ENCODE measurements around the gene GPC3. TPM values are rescaled to one million over a fixed set of nuclear protein-coding genes. Genes with fewer than 3 reads are reported as not detected.

The GPC3 gene
- total and polyA plus RNA-seq, 2 experiments from 2014 or later = 36.8 to 60.1 TPM

GRCh38 chrX:133661962-133662839, 323.2 kb downstream of the GPC3 start:
- Mint-ChIP-seq H3K4me3 (no peak overlapping the region), H3K9me3 (no peaks in the 10 kb centered on the region), H3K27me3 (ENCODE audit: insufficient read depth, low read depth, poor library complexity) (peaks cover 1% of the 10 kb centered on the region), H3K27ac (no peak overlapping the region), H3K4me1 (peaks cover 19% of the 10 kb centered on the region), H3K36me3 (ENCODE audit: low read depth) (no peaks in the 10 kb centered on the region)
- no peaks in the 10 kb centered on the region for H3K27me3 ChIP-seq (ENCODE audit: insufficient read depth)
- H3K79me2 ChIP-seq (replicated peaks; ENCODE audit: insufficient read depth) = no peaks in the 10 kb centered on the region
- TF ChIP-seq POLR2AphosphoS5 (IDR thresholded peaks at IDR 0.05; ENCODE audit: low read depth) = no peak
- TF ChIP-seq EZH2phosphoT487 (IDR thresholded peaks at IDR 0.05; ENCODE audit: unreplicated experiment) = no peak
- no peak for TF ChIP-seq CREB1 (CRISPR knock-in tag; IDR thresholded peaks at IDR 0.05; ENCODE audit: low read depth)
- TF ChIP-seq ZNF331 (CRISPR knock-in tag; IDR thresholded peaks at IDR 0.05; ENCODE audit: low read depth) = no peak
- TF ChIP-seq ZNF114 (CRISPR knock-in tag; IDR thresholded peaks at IDR 0.05) = no peak
- no peak for TF ChIP-seq CTCF (conservative IDR thresholded peaks at IDR 0.05; ENCODE audit: low read depth in 2 of 2)
- TF ChIP-seq ZNF462 (CRISPR knock-in tag; IDR thresholded peaks at IDR 0.05) = no peak
- no peak for TF ChIP-seq STAT1 (IDR thresholded peaks at IDR 0.05; ENCODE audit: unreplicated experiment)
- no peak for TF ChIP-seq REST (IDR thresholded peaks at IDR 0.05; ENCODE audit: unreplicated experiment)
- no peak for TF ChIP-seq NANOG (IDR thresholded peaks at IDR 0.05; ENCODE audit: borderline replicate concordance)
- no peak for TF ChIP-seq ETS1 (IDR thresholded peaks at IDR 0.05)
- TF ChIP-seq EZH2 (IDR thresholded peaks at IDR 0.05; ENCODE audit: low read depth, unreplicated experiment) = no peak
- no peak for TF ChIP-seq JUNB (IDR thresholded peaks at IDR 0.05; ENCODE audit: unreplicated experiment)
- H2AFZ ChIP-seq = no peak overlapping the region
- no peak overlapping the region for H3K4me3 ChIP-seq
- no peaks in the 10 kb centered on the region for H3K9me2 ChIP-seq (ENCODE audit: insufficient read depth)
- no peak for DNase-seq (ENCODE audit: low spot score)
- H3F3A ChIP-seq (replicated peaks; ENCODE audit: low read depth) = no peaks in the 10 kb centered on the region
- no peak overlapping the region for H3K27ac ChIP-seq (ENCODE audit: low read depth)
- H3K4me2 ChIP-seq = no peak overlapping the region
- ATAC-seq = no peak
- H3K36me3 ChIP-seq (ENCODE audit: insufficient read depth) = no peaks in the 10 kb centered on the region
- peaks cover 6% of the 10 kb centered on the region; the same call in 1 of the 2 replicates for H3K4me1 ChIP-seq (ENCODE audit: insufficient read depth)
- H4K20me1 ChIP-seq (replicated peaks; ENCODE audit: insufficient read depth) = no peaks in the 10 kb centered on the region

All from GM23338 (cell line).